GM12878 (cell line): ENCODE data around the gene MRPL42. TPM values are rescaled to one million over a fixed set of nuclear protein-coding genes. Genes with fewer than 3 reads are reported as not detected.

ENCODE experiments used
- ATAC-seq: fragments of 200-7000 bp; cut with Tn5 transposase; 3 replicates; pipeline ENCODE4 v1.9.1; 2020; ENCODE audit warnings: mild to moderate bottlenecking, moderate library complexity
- BruUV-seq: library from RNA; stranded (reverse); fragments of 400-500 nt; replicated peaks from 2 replicates; lab custom pipeline; 2021; lab: Mats Ljungman, UMichigan
- CTCF ChIA-PET: fragments of 300-600 bp; sonication (Branson Sonifier 250); formaldehyde crosslinking; extraction: SDS; loops from one replicate; lab custom pipeline; 2021; ENCODE audit warnings: inconsistent platforms; lab: Yijun Ruan, JAX
- POLR2A ChIA-PET: fragments of 350-600 bp; formaldehyde crosslinking; extraction: SDS; loops from one replicate; lab custom pipeline; 2021; ENCODE audit warnings: inconsistent platforms; lab: Charles Lee
- RAD21 ChIA-PET: fragments of 300-600 bp; sonication (Branson Sonifier 250); formaldehyde crosslinking; loops from one replicate; lab custom pipeline; 2023; ENCODE audit warnings: antibody characterized with exemption; ENCODE audit not compliant: unreplicated experiment; lab: Charles Lee
- SMC1A ChIA-PET: fragments of 300-600 bp; sonication (Branson Sonifier 250); formaldehyde crosslinking; loops from one replicate; lab custom pipeline; 2023; ENCODE audit not compliant: unreplicated experiment, uncharacterized antibody; lab: Charles Lee
- DNase-seq: peaks from one replicate; pipeline ENCODE4 v3.0.0-alpha.2; 2011; ENCODE audit warnings: low read depth, low spot score
- FAIRE-seq: peaks from 3 replicates; lab custom pipeline; 2011; peaks lifted over from hg19 to GRCh38; lab: Jason Lieb, UNC
- H2AFZ ChIP-seq: 2 replicates; pipeline ENCODE4 v1.6.0; 2011; ENCODE audit warnings: low read depth, low read length, control low read depth; ENCODE audit not compliant: control insufficient read depth
- H3K27ac ChIP-seq: 2 replicates; pipeline ENCODE4 v1.5.1; 2011; ENCODE audit warnings: control low read depth; ENCODE audit not compliant: control insufficient read depth, insufficient read depth
- H3K27me3 ChIP-seq, 2 experiments: replicated peaks in 1 of 2; 2 replicates each; pipeline versions ENCODE4 v1.6.0 to v1.6.1; 2011; ENCODE audit warnings: low read length in 1 of 2; ENCODE audit not compliant: control insufficient read depth in 2 of 2, insufficient read depth in 2 of 2
- H3K36me3 ChIP-seq, 2 experiments: 2 replicates each; pipeline ENCODE4 v1.5.1; 2011; ENCODE audit warnings: low read length in 1 of 2; ENCODE audit not compliant: control insufficient read depth in 2 of 2, insufficient read depth in 2 of 2
- H3K4me1 ChIP-seq: 2 replicates; pipeline ENCODE4 v1.6.1; 2011; ENCODE audit warnings: mild to moderate bottlenecking, low read length, moderate library complexity, mixed read lengths; ENCODE audit not compliant: control insufficient read depth, insufficient read depth
- H3K4me2 ChIP-seq: 2 replicates; pipeline ENCODE4 v1.6.0; 2011; ENCODE audit warnings: control low read depth; ENCODE audit not compliant: control insufficient read depth, insufficient read depth
- H3K4me3 ChIP-seq: fragments of 200-600 bp; sonication (generic); 2 replicates; pipeline ENCODE4 v1.5.1; 2016
- H3K79me2 ChIP-seq: 2 replicates; pipeline ENCODE4 v1.6.0; 2011; ENCODE audit warnings: low read length; ENCODE audit not compliant: control insufficient read depth, insufficient read depth
- H3K9ac ChIP-seq: 2 replicates; pipeline ENCODE4 v1.8.0; 2011; ENCODE audit warnings: low read length, control low read depth, mixed read lengths; ENCODE audit not compliant: control insufficient read depth, insufficient read depth
- H3K9me3 ChIP-seq: replicated peaks from 3 replicates; pipeline ENCODE4 v1.5.1; 2011; ENCODE audit warnings: mild to moderate bottlenecking, low read length; ENCODE audit not compliant: control insufficient read depth, insufficient read depth
- H4K20me1 ChIP-seq: 2 replicates; pipeline ENCODE4 v1.6.0; 2011; ENCODE audit not compliant: control insufficient read depth, insufficient read depth
- BCL11A ChIP-seq: IDR thresholded peaks from 2 replicates; pipeline ENCODE4 v1.6.1; 2011; ENCODE audit warnings: low read depth, low read length
- CHD4 ChIP-seq: fragments of 200-600 bp; sonication (generic); IDR thresholded peaks from 2 replicates; pipeline ENCODE4 v1.6.1; 2016; ENCODE audit warnings: mild to moderate bottlenecking
- JUNB ChIP-seq: IDR thresholded peaks from 2 replicates; pipeline ENCODE4 v1.6.1; 2016; ENCODE audit warnings: antibody characterized with exemption, mild to moderate bottlenecking
- SMAD1 ChIP-seq: fragments of 450-650 bp; IDR thresholded peaks from 2 replicates; pipeline ENCODE4 v1.6.1; 2018; ENCODE audit warnings: mild to moderate bottlenecking, low read depth; ENCODE audit not compliant: partially characterized antibody
- SP1 ChIP-seq: IDR thresholded peaks from one replicate; pipeline ENCODE4 v1.6.1; 2011; ENCODE audit warnings: low read depth, low read length
- SPI1 ChIP-seq: IDR thresholded peaks from 2 replicates; pipeline ENCODE4 v1.6.1; 2011; ENCODE audit warnings: low read depth, mild to moderate bottlenecking, low read length, moderate library complexity, borderline replicate concordance; ENCODE audit not compliant: insufficient read depth
- WGBS: methylation state at CpG from one replicate; pipeline ENCODE4 v1.1.6; 2016; ENCODE audit warnings: low lambda C conversion rate; ENCODE audit not compliant: insufficient replicate concordance, insufficient coverage; ENCODE audit errors: missing lambda C conversion rate; 5-methylcytosine and 5-hydroxymethylcytosine counted together
- in situ Hi-C: fragments of 300-500 bp; cut with MboI; formaldehyde crosslinking; loops from 9 replicates; pipeline ENCODE4 v1.14.3; 2018; ENCODE audit warnings: mixed read lengths
- intact Hi-C: fragments of 100-400 bp; cut with micrococcal nuclease; formaldehyde crosslinking; loops from one replicate; pipeline ENCODE4 v1.14.2; 2022; ENCODE audit not compliant: unreplicated experiment
- polyA plus RNA-seq, 11 experiments: library from polyadenylated mRNA; depleted of rRNA in 4 of 11; unstranded in 6 of 11; stranded (reverse) in 5 of 11; fragments of >200 nt; fragmentation: Nextera tagmentation in 4 of 11; fragmentation: Illumina TruSeq in 1 of 11; extraction: Ambion mirVana in 4 of 11; extraction: Trizol in 1 of 11; gene quantifications; 1 replicate in 1 of 11; 2 replicates in 10 of 11; pipeline versions ENCODE4 v1.2.1 to v1.2.3, GENCODE V29; 2011 to 2016; ENCODE audit warnings: inconsistent platforms in 2 of 11, missing spikeins in 2 of 11, low read depth in 1 of 11
- total RNA-seq, 4 experiments: library from RNA; depleted of rRNA in 3 of 4; stranded (reverse); fragments of >200 nt in 3 of 4; fragmentation: Illumina TruSeq in 1 of 4; extraction: Trizol in 1 of 4; gene quantifications; 2 replicates each; pipeline versions ENCODE4 v1.2.1 to v1.2.3, GENCODE V29; 2013 to 2021
- TF ChIP-seq, protein P1 (sequence below): fragments of 450-650 bp; formaldehyde crosslinking; IDR thresholded peaks from 2 replicates; pipeline ENCODE4 v1.4.0; 2020; ENCODE audit warnings: mild to moderate bottlenecking, moderate library complexity

The MRPL42 gene
- total and polyA plus RNA-seq, 10 of the 15 experiments (the other 5 are each of a cell fraction or from before 2014, with no cell fraction given), result 65.1 to 427 (median 126) TPM

GRCh38 chr12:93447555-93448290, 19.6 kb upstream of the MRPL42 start:
- Histone ChIP-seq H2AFZ (no peak overlapping the region), H3K4me2 (no peak overlapping the region), H3K4me1 (peaks cover 8% of the 10 kb centered on the region; the same call in 1 of the 2 replicates), H4K20me1 (no peaks in the 10 kb centered on the region), H3K36me3 (no peaks in the 10 kb centered on the region), H3K79me2 (peaks cover 2% of the 10 kb centered on the region), H3K27me3 (no peaks in the 10 kb centered on the region), H3K27ac (no peak overlapping the region), H3K9ac (no peak overlapping the region), H3K4me3 (no peak overlapping the region), H3K9me3 (no peaks in the 10 kb centered on the region)
- DNase-seq, result no peak
- WGBS, result 34% methylated on average over 4 of the region's 4 CpGs
- RAD21 ChIA-PET, result no interaction called here
- POLR2A ChIA-PET, result no interaction called here
- BruUV-seq, result no TSS peak
- ATAC-seq, result no peak; the same call in 2 of the 3 replicates
- no peak for TF ChIP-seq CHD4
- 0 out of 2 replicates have a peak, but pooled peaks have one; percentile 9 for TF ChIP-seq JUNB
- no peak for TF ChIP-seq BCL11A
- TF ChIP-seq SP1, result no peak
- TF ChIP-seq SMAD1, result no peak
- intact Hi-C loops (no loop called here), in situ Hi-C loops (no loop called here)
- CTCF ChIA-PET, result interaction anchor here (1.7 kb wide), 1 partner anchor 11 kb away, joined by 3 read pairs; no protein-coding TSS in a partner anchor
- SMC1A ChIA-PET, result interaction anchor here (0.7 to 2.5 kb wide), 2 partner anchors 11 to 27 kb away, joined by 3 to 14 read pairs; no protein-coding TSS in a partner anchor
- no peak for FAIRE-seq

DNA sequence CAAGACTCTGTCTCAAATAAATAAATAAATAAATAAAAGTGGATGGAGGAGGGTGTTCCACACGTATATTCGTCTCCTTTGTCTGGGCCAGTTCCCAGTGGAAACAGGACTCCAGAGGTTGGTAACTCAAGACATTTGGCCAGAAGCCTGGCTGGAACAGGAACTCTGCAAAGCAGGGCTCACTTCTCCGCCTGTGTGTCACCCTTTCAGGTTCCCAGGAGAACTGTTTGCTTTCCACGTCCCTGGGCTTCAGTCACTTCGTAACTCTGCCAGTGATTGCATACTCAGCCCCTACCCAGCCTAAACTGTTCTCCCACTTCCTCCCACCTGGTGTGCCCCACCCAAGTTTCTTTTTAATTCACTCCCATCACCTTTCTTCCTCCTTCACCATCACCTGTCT, 18.5 kb upstream of the MRPL42 start:
- Histone ChIP-seq H3K79me2 (no peaks in the 10 kb centered on the region), H3K9me3 (no peaks in the 10 kb centered on the region), H3K9ac (no peak overlapping the region), H3K4me2 (no peak overlapping the region), H3K27me3 (no peaks in the 10 kb centered on the region), H3K27ac (no peak overlapping the region), H4K20me1 (no peaks in the 10 kb centered on the region), H2AFZ (no peak overlapping the region), H3K4me1 (peaks cover 4% of the 10 kb centered on the region; the same call in 1 of the 2 replicates), H3K36me3 (no peaks in the 10 kb centered on the region), H3K4me3 (no peak overlapping the region)
- TF ChIP-seq SPI1, result peak; percentile 23; the same call in 1 of the 2 replicates
- TF ChIP-seq, protein P1, sequence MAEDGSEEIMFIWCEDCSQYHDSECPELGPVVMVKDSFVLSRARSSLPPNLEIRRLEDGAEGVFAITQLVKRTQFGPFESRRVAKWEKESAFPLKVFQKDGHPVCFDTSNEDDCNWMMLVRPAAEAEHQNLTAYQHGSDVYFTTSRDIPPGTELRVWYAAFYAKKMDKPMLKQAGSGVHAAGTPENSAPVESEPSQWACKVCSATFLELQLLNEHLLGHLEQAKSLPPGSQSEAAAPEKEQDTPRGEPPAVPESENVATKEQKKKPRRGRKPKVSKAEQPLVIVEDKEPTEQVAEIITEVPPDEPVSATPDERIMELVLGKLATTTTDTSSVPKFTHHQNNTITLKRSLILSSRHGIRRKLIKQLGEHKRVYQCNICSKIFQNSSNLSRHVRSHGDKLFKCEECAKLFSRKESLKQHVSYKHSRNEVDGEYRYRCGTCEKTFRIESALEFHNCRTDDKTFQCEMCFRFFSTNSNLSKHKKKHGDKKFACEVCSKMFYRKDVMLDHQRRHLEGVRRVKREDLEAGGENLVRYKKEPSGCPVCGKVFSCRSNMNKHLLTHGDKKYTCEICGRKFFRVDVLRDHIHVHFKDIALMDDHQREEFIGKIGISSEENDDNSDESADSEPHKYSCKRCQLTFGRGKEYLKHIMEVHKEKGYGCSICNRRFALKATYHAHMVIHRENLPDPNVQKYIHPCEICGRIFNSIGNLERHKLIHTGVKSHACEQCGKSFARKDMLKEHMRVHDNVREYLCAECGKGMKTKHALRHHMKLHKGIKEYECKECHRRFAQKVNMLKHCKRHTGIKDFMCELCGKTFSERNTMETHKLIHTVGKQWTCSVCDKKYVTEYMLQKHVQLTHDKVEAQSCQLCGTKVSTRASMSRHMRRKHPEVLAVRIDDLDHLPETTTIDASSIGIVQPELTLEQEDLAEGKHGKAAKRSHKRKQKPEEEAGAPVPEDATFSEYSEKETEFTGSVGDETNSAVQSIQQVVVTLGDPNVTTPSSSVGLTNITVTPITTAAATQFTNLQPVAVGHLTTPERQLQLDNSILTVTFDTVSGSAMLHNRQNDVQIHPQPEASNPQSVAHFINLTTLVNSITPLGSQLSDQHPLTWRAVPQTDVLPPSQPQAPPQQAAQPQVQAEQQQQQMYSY (CRISPR knock-in tag), result no peak
- ChIA-PET CTCF (interaction anchor here (1.6 to 1.7 kb wide), 3 partner anchors 9 to 14 kb away, joined by 3 to 4 read pairs (median 3); no protein-coding TSS in a partner anchor), SMC1A (interaction anchor here (0.6 to 1.7 kb wide), 5 partner anchors 21 to 663 kb away, joined by 3 to 5 read pairs (median 3); no protein-coding TSS in a partner anchor), POLR2A (interaction anchor here (0.7 to 0.9 kb wide), 2 partner anchors 19 to 74 kb away, joined by 4 read pairs; partner anchors contain the start of gene MRPL42), RAD21 (interaction anchor here (1.7 to 1.9 kb wide), 2 partner anchors 11 to 27 kb away, joined by 3 to 7 read pairs; no protein-coding TSS in a partner anchor)
- in situ Hi-C loops, result no loop called here
- intact Hi-C loops, result no loop called here
- DNase-seq (no peak), ATAC-seq (peak; percentile 13; the same call in 1 of the 3 replicates), FAIRE-seq (no peak)
- WGBS, result 51% methylated on average over 5 of the region's 5 CpGs
- no TSS peak for BruUV-seq
